HUES6 (cell line): ENCODE data around the gene EMID1.
A peak's percentile ranks its signal among the peaks of the same experiment; 100 is the strongest.

Source experiments
- H3K27ac ChIP-seq: 2 replicates; pipeline ENCODE4 v1.7.0; 2013; ENCODE audit warnings: low read depth, mild to moderate bottlenecking, low read length, inconsistent platforms
- H3K27me3 ChIP-seq: 2 replicates; pipeline ENCODE4 v1.6.1; 2013; ENCODE audit warnings: low read length; ENCODE audit not compliant: control insufficient read depth, insufficient read depth
- H3K36me3 ChIP-seq: 2 replicates; pipeline ENCODE4 v1.6.1; 2013; ENCODE audit warnings: low read length; ENCODE audit not compliant: control insufficient read depth, insufficient read depth
- H3K4me1 ChIP-seq: 2 replicates; pipeline ENCODE4 v1.6.1; 2013; ENCODE audit warnings: low read length; ENCODE audit not compliant: control insufficient read depth, insufficient read depth
- H3K4me3 ChIP-seq: 2 replicates; pipeline ENCODE4 v1.5.1; 2013; ENCODE audit warnings: low read depth, low read length
- H3K9ac ChIP-seq: one replicate; pipeline ENCODE4 v1.6.1; 2013; ENCODE audit warnings: mild to moderate bottlenecking, low read length
- H3K9me3 ChIP-seq: 2 replicates; pipeline ENCODE4 v1.6.1; 2013; ENCODE audit warnings: low read depth, low read length; ENCODE audit not compliant: control insufficient read depth, insufficient read depth

EMID1 gene

GRCh38 chr22:29301716-29302401 lies 96.2 kb downstream of the EMID1 start:
- Histone ChIP-seq H3K27ac (no peak overlapping the region), H3K36me3 (peaks cover 43% of the 10 kb centered on the region), H3K9ac (no peak overlapping the region), H3K4me3 (no peak overlapping the region), H3K27me3 (no peaks in the 10 kb centered on the region), H3K4me1 (peaks cover 3% of the 10 kb centered on the region; the same call in 1 of the 2 replicates), H3K9me3 (no peaks in the 10 kb centered on the region)

- H3K27ac ChIP-seq, result no peak overlapping the region
- H3K36me3 ChIP-seq, result peaks cover 38% of the 10 kb centered on the region
- no peak overlapping the region for H3K4me3 ChIP-seq
- no peak overlapping the region for H3K9ac ChIP-seq
- H3K9me3 ChIP-seq, result no peaks in the 10 kb centered on the region
- H3K27me3 ChIP-seq, result no peaks in the 10 kb centered on the region
- peaks cover 4% of the 10 kb centered on the region for H3K4me1 ChIP-seq
Observed at GRCh38 chr22:29302402-29302680, 96.6 kb downstream of the EMID1 start.

GRCh38 chr22:29302681-29303465 lies 97.2 kb downstream of the EMID1 start:
- Histone ChIP-seq H3K27me3 (no peaks in the 10 kb centered on the region), H3K4me3 (no peak overlapping the region), H3K4me1 (peaks cover 7% of the 10 kb centered on the region), H3K27ac (no peak overlapping the region), H3K9me3 (no peaks in the 10 kb centered on the region), H3K9ac (no peak overlapping the region), H3K36me3 (peaks cover 33% of the 10 kb centered on the region)

- Histone ChIP-seq H3K4me3 (peak overlapping the region; percentile 71), H3K9ac (peak overlapping the region; percentile 84), H3K27me3 (no peaks in the 10 kb centered on the region), H3K4me1 (peaks cover 26% of the 10 kb centered on the region), H3K9me3 (no peaks in the 10 kb centered on the region), H3K36me3 (peaks cover 4% of the 10 kb centered on the region), H3K27ac (peak overlapping the region; percentile 98; the same call in 1 of the 2 replicates)
Observed at GRCh38 chr22:29305836-29306174, 100.1 kb downstream of the EMID1 start.

- Histone ChIP-seq H3K27me3 (no peaks in the 10 kb centered on the region), H3K9ac (peak within 1 kb of the TSS; percentile 84), H3K27ac (peak within 1 kb of the TSS; percentile 98; the same call in 1 of the 2 replicates), H3K4me3 (peak within 1 kb of the TSS; percentile 71), H3K9me3 (no peaks in the 10 kb centered on the region), H3K36me3 (no peaks in the 10 kb centered on the region), H3K4me1 (peaks cover 29% of the 10 kb centered on the region)
Observed at GRCh38 chr22:29306175-29306834, 100.6 kb downstream of the EMID1 start, which contains the start of gene GAS2L1. Gene GAS2L1 (plus strand): TSS chr22:29306650. CDS start chr22:29308106, 1,456 bp downstream.

GRCh38 chr22:29306835-29307595 lies 101.3 kb downstream of the EMID1 start:
- H3K9ac ChIP-seq, result peak overlapping the region; percentile 84
- H3K4me3 ChIP-seq, result peak overlapping the region; percentile 71
- peaks cover 29% of the 10 kb centered on the region for H3K4me1 ChIP-seq

GRCh38 chr22:29307596-29308147 lies 102.0 kb downstream of the EMID1 start:
- no peaks in the 10 kb centered on the region for H3K36me3 ChIP-seq
- H3K4me3 ChIP-seq, result peak overlapping the region; percentile 71
- no peaks in the 10 kb centered on the region for H3K9me3 ChIP-seq
- peak overlapping the region; percentile 82 for H3K9ac ChIP-seq
- H3K27me3 ChIP-seq, result 0 out of 2 replicates have a peak, but pooled peaks cover under 1% of the 10 kb centered on the region
- H3K27ac ChIP-seq, result peak overlapping the region; percentile 18; the same call in 1 of the 2 replicates
- peaks cover 29% of the 10 kb centered on the region for H3K4me1 ChIP-seq

More at GRCh38 chr22:29306835-29307595, 101.3 kb downstream of the EMID1 start:
- H3K9me3 ChIP-seq, result no peaks in the 10 kb centered on the region
- no peaks in the 10 kb centered on the region for H3K27me3 ChIP-seq
- H3K27ac ChIP-seq, result peak overlapping the region; percentile 98; the same call in 1 of the 2 replicates
- H3K36me3 ChIP-seq, result no peaks in the 10 kb centered on the region

GRCh38 chr22:29308148-29308790 lies 102.6 kb downstream of the EMID1 start:
- H3K27ac ChIP-seq, result no peak overlapping the region
- H3K9ac ChIP-seq, result no peak overlapping the region
- no peaks in the 10 kb centered on the region for H3K36me3 ChIP-seq
- no peaks in the 10 kb centered on the region for H3K9me3 ChIP-seq
- H3K4me1 ChIP-seq, result peaks cover 29% of the 10 kb centered on the region
- H3K4me3 ChIP-seq, result no peak overlapping the region
- H3K27me3 ChIP-seq, result peaks cover 6% of the 10 kb centered on the region

- H3K9me3 ChIP-seq, result no peaks in the 10 kb centered on the region
- no peak overlapping the region for H3K4me3 ChIP-seq
- H3K27ac ChIP-seq, result no peak overlapping the region
- H3K27me3 ChIP-seq, result peaks cover 12% of the 10 kb centered on the region
- H3K36me3 ChIP-seq, result no peaks in the 10 kb centered on the region
- no peak overlapping the region for H3K9ac ChIP-seq
- H3K4me1 ChIP-seq, result peaks cover 29% of the 10 kb centered on the region
Observed at GRCh38 chr22:29308791-29309262, 103.1 kb downstream of the EMID1 start.
